ENCODE results near the gene SLC3A2.

SLC3A2 gene

GRCh38 chr11:62921573-62922188 is 41.0 kb downstream of the SLC3A2 start:
- Histone ChIP-seq H3K9ac (ENCODE audit: low read depth, low read length) (no peak overlapping the region), H3K36me3 (ENCODE audit: insufficient read depth, low read length) (no peaks in the 10 kb centered on the region), H3K4me1 (ENCODE audit: insufficient read depth, low read length) (peaks cover 3% of the 10 kb centered on the region; the same call in 1 of the 2 replicates), H3K9me3 (ENCODE audit: control insufficient read depth, insufficient read depth, low read length) (no peaks in the 10 kb centered on the region)

DNA sequence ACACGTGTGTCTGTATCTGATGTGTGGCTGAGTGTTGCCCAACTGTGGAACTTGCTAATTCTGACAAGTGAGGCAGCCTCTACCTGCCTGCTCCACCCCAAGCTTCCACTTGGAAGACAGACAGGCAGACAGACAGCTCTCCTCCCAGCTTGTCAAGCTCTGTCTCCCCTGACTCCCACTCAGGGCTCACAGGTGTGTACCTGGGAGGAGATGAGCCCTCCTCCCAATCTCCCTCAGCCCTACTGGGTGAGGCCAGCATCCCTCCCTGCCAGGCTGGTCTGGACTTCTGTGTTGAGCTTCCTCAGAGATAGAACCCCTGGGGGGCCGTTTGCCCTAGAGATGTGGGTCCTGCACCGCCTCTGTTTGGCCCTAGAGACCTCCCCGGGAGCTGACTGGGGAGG is 41.5 kb downstream of the SLC3A2 start:
- H3K9me3 ChIP-seq (ENCODE audit: control insufficient read depth, insufficient read depth, low read length): no peaks in the 10 kb centered on the region
- H3K36me3 ChIP-seq (ENCODE audit: insufficient read depth, low read length): no peaks in the 10 kb centered on the region
- peaks cover 3% of the 10 kb centered on the region; the same call in 1 of the 2 replicates for H3K4me1 ChIP-seq (ENCODE audit: insufficient read depth, low read length)
- no peak overlapping the region for H3K9ac ChIP-seq (ENCODE audit: low read depth, low read length)

DNA sequence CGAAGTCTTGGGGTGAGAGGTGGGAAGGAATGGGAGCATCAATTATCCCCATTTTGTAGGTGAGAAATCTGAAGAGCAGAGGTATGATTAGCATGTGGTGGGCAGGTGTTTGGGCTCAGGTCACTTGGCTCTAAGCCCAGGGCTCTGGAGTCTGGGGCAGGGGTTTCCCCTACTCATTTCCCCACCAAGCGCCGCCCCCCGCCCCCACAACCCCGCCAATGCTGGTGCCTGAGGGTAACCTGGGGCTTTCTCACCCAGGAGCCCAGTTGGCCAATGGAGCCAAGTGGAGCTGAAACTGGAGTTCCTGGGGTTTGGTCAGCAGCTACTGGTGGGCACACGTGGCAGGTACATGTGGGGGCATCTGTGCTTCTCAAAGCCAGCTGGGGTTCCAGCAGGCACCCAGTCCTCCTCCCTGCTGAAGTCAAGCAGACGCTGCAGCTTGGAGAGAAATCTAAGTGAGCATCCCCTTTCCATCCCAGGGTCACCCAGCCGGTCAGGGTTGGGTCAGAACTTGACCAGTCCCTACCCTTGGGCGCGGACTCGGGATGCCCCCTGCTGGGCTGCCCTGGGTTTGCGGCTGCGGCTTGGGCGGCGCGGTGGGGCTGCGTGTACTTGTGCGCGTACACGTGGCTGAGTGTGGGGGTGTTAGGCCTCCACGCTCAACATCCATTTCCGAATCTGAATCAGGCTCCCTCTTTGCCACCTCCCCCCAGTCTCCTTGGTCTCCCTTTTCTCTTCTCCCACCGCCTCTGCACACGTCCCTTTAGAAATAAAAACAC is 42.1 kb downstream of the SLC3A2 start:
- no peaks in the 10 kb centered on the region for H3K9me3 ChIP-seq (ENCODE audit: control insufficient read depth, insufficient read depth, low read length)
- H3K4me1 ChIP-seq (ENCODE audit: insufficient read depth, low read length): peaks cover 9% of the 10 kb centered on the region
- no peaks in the 10 kb centered on the region for H3K36me3 ChIP-seq (ENCODE audit: insufficient read depth, low read length)
- H3K9ac ChIP-seq (ENCODE audit: low read depth, low read length): peak overlapping the region; percentile 60; the same call in 1 of the 2 replicates

GRCh38 chr11:62923601-62924411 is 43.1 kb downstream of the SLC3A2 start:
- Histone ChIP-seq H3K9ac (ENCODE audit: low read depth, low read length) (peak overlapping the region; percentile 60), H3K4me1 (ENCODE audit: insufficient read depth, low read length) (peaks cover 9% of the 10 kb centered on the region), H3K36me3 (ENCODE audit: insufficient read depth, low read length) (no peaks in the 10 kb centered on the region), H3K9me3 (ENCODE audit: control insufficient read depth, insufficient read depth, low read length) (no peaks in the 10 kb centered on the region)

DNA sequence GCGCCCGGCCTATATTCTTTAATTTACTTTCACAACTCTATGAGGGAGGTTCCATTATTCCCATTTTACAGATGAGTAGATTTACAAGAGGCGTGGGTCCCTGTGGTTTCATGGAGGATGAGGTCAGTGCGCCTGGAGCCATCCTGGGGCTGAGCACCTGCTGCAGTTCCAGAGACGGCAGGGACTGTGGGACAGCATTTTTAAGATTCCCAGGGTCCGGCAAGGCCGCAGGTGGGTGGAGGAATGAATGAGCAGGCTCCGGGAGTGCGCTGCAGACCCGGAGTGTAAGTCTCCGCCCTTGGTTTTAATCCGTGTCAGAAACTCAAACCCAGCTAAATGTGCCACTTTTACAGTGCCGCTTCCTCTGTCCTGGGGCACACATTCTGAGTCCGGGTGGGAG is 44.6 kb downstream of the SLC3A2 start:
- no peaks in the 10 kb centered on the region for H3K36me3 ChIP-seq (ENCODE audit: insufficient read depth, low read length)
- peak overlapping the region; percentile 51; the same call in 1 of the 2 replicates for H3K9ac ChIP-seq (ENCODE audit: low read depth, low read length)
- H3K9me3 ChIP-seq (ENCODE audit: control insufficient read depth, insufficient read depth, low read length): no peaks in the 10 kb centered on the region
- peaks cover 9% of the 10 kb centered on the region for H3K4me1 ChIP-seq (ENCODE audit: insufficient read depth, low read length)

DNA sequence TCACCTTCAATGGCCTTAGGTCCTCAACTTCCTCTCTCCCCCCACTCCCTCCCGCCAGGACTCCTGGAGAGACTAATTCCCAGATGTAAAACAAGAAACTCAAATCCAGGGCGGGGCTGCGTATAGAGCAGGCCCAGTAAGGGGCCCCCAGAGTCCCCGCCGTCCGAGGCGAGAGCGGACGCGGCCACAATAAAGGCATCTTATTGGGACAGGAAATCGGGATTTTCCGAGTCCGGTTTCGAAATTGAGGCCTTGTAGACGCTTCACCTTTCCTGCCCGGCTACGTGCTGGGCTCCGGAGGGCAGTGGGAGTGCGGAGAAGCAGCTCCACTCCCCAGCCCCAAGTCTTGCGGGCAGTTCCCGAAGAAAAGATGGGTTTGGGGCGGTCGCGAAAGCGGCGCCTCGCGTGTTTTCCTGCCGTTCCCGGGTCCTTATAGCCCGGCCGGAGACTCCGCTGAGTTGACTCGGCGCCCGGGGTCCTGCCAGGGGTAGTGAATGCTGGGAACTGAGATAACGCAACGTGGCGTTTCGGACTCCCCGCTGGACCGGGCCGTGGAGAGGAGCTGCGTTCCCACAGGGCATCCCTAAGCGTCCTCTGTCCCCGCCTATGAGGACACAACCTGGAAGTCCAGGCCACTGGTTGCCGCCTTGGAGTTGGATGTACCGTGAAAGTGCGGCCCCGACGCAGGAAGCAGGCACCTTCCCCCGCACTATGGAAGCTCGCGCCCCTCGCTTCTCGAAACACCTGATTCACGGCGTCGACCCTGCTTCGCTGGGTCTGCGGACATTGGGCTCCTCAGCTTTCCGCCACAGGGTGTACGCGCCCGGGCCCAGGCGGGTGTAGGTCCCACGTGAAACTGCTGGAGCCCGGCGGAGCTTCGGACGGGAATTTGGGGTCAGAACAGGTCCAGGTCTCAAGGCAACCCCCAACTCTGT is 45.3 kb downstream of the SLC3A2 start:
- no peaks in the 10 kb centered on the region for H3K9me3 ChIP-seq (ENCODE audit: control insufficient read depth, insufficient read depth, low read length)
- peaks cover 9% of the 10 kb centered on the region for H3K4me1 ChIP-seq (ENCODE audit: insufficient read depth, low read length)
- H3K36me3 ChIP-seq (ENCODE audit: insufficient read depth, low read length): no peaks in the 10 kb centered on the region
- peak overlapping the region; percentile 51 for H3K9ac ChIP-seq (ENCODE audit: low read depth, low read length)

DNA sequence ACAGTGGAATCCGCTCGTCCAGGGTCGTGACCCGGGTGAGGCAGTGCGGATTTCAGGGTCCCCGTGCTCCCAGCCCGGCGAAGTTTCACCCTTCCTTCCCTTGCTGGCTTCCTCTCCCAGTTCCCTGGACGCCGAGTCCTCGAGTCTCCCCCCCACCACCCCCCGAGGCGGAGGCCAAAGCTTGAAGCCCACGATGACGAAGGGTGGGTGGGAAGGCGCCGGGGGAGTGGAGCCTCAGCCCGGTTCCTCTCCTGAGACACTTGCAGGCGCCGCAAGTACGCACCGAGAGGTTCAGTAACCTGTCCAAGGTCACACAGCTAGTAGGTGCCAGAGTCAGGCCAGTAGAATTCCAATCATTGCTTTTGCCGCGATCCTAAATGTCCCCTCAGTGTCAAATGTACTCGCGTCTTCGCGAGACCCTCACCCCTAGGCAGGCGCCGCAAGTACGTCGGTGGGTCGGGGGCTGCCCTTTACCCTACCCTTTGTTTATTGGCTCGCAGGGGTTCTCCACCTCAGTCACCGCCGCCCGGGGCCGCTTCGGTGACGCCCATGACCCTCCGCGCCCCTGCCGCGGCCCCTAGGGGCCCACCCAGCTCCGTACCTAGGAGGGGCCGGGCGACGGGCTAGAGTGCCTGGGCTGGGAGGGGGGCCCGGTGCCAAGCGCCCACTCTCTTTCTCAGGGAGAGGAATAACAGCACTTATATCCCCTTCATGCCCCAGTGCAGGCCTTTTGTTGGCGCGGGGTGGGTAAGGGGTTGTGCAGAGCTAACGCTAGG is 46.2 kb downstream of the SLC3A2 start:
- Histone ChIP-seq H3K36me3 (ENCODE audit: insufficient read depth, low read length) (no peaks in the 10 kb centered on the region), H3K9me3 (ENCODE audit: control insufficient read depth, insufficient read depth, low read length) (no peaks in the 10 kb centered on the region), H3K9ac (ENCODE audit: low read depth, low read length) (peak overlapping the region; percentile 51), H3K4me1 (ENCODE audit: insufficient read depth, low read length) (peaks cover 17% of the 10 kb centered on the region)

- H3K36me3 ChIP-seq (ENCODE audit: insufficient read depth, low read length): no peaks in the 10 kb centered on the region
- H3K9me3 ChIP-seq (ENCODE audit: control insufficient read depth, insufficient read depth, low read length): no peaks in the 10 kb centered on the region
- H3K9ac ChIP-seq (ENCODE audit: low read depth, low read length): no peak overlapping the region
- peaks cover 14% of the 10 kb centered on the region for H3K4me1 ChIP-seq (ENCODE audit: insufficient read depth, low read length)
Measured at GRCh38 chr11:62928011-62928410, 47.3 kb downstream of the SLC3A2 start.

GRCh38 chr11:62930157-62930556 is 49.5 kb downstream of the SLC3A2 start:
- Histone ChIP-seq H3K4me1 (ENCODE audit: insufficient read depth, low read length) (peaks cover 21% of the 10 kb centered on the region), H3K9ac (ENCODE audit: low read depth, low read length) (no peak overlapping the region), H3K36me3 (ENCODE audit: insufficient read depth, low read length) (no peaks in the 10 kb centered on the region), H3K9me3 (ENCODE audit: control insufficient read depth, insufficient read depth, low read length) (no peaks in the 10 kb centered on the region)

GRCh38 chr11:62930666-62931065 is 50.0 kb downstream of the SLC3A2 start:
- H3K9me3 ChIP-seq (ENCODE audit: control insufficient read depth, insufficient read depth, low read length): no peaks in the 10 kb centered on the region
- no peaks in the 10 kb centered on the region for H3K36me3 ChIP-seq (ENCODE audit: insufficient read depth, low read length)
- H3K4me1 ChIP-seq (ENCODE audit: insufficient read depth, low read length): peaks cover 21% of the 10 kb centered on the region
- no peak overlapping the region for H3K9ac ChIP-seq (ENCODE audit: low read depth, low read length)

DNA sequence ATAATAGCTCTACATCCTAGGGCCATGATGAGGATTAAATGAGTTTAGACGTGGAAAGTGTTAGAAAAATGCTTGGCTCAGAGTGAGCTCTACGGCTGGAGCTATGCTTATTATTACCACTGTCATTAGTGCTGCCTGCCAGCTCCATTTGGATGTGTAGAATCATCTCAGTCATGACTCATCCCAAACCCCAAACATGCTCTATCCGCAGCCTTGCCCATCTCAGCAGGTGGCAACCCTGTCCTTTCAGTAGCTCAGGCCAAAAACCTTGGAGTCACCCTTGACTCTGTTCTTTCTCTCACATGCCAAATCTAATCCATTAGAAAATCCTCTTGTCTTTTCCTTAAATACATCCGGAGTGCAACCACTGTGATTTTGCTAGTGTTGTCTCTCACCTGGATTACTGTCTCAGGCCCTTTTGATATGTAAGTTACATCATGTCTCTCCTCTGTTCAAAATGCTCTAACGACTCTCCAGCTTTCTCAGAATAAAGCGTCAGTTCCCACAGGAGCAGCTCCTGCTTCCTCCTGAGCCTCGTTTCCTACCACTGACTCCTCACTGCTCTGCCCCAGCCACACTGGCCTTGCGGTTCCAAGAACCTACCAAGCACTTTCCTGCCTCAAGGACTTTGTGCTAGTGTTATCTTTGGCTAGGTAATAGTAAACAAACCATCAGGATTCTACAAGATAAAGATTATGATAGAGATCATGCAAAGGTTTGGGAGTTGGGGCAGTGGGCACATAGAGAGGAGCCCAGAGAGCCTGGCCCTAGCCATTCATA is 51.0 kb downstream of the SLC3A2 start:
- Histone ChIP-seq H3K9ac (ENCODE audit: low read depth, low read length) (no peak overlapping the region), H3K36me3 (ENCODE audit: insufficient read depth, low read length) (no peaks in the 10 kb centered on the region), H3K9me3 (ENCODE audit: control insufficient read depth, insufficient read depth, low read length) (no peaks in the 10 kb centered on the region), H3K4me1 (ENCODE audit: insufficient read depth, low read length) (peaks cover 21% of the 10 kb centered on the region)

DNA sequence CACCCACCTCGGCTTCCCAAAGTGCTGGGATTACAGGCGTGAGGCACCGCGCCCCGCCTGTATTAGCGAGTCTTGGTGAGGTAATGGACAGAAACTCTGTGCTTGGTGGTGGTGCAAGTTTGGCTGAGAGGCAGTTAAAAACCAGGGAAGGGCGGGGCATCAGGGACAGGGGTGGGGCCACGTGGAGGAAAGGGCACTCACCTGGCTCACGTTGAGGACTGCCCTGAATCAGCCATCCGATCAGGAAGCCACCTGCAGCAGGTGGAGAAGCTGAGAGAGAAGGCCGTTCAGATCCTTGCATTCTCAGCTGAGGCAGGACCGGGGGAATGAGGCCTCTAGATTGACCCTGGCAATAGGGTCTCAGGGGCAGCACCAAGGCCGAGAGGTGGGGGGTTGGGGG is 52.6 kb downstream of the SLC3A2 start:
- H3K9ac ChIP-seq (ENCODE audit: low read depth, low read length): no peak overlapping the region
- no peaks in the 10 kb centered on the region for H3K36me3 ChIP-seq (ENCODE audit: insufficient read depth, low read length)
- no peaks in the 10 kb centered on the region; the same call in 1 of the 2 replicates for H3K9me3 ChIP-seq (ENCODE audit: control insufficient read depth, insufficient read depth, low read length)
- H3K4me1 ChIP-seq (ENCODE audit: insufficient read depth, low read length): peaks cover 16% of the 10 kb centered on the region
